GM23248 (cell line): ENCODE results near the gene PRSS36. TPM values are rescaled to one million over a fixed set of nuclear protein-coding genes. Genes with fewer than 3 reads are reported as not detected.

Source experiments
- DNase-seq: peaks from one replicate; pipeline ENCODE4 v3.0.0-alpha.2; 2015
- H2AFZ ChIP-seq: fragments of 200-600 bp; sonication (generic); 2 replicates; pipeline ENCODE4 v1.6.1; 2016; ENCODE audit warnings: antibody characterized with exemption
- H3F3A ChIP-seq: fragments of 200-600 bp; sonication (generic); 2 replicates; pipeline ENCODE4 v1.6.1; 2016; ENCODE audit warnings: mild to moderate bottlenecking, antibody characterized with exemption, mixed run types; ENCODE audit not compliant: insufficient read depth
- H3K27ac ChIP-seq: fragments of 200-600 bp; sonication (generic); 2 replicates; pipeline ENCODE4 v1.5.1; 2016; ENCODE audit warnings: mild to moderate bottlenecking
- H3K27me3 ChIP-seq: fragments of 200-600 bp; sonication (generic); replicated peaks from 2 replicates; pipeline ENCODE4 v1.6.1; 2016; ENCODE audit warnings: mild to moderate bottlenecking; ENCODE audit not compliant: insufficient read depth
- H3K36me3 ChIP-seq: fragments of 200-600 bp; sonication (generic); 2 replicates; pipeline ENCODE4 v1.6.1; 2016; ENCODE audit warnings: low read depth, mild to moderate bottlenecking
- H3K4me1 ChIP-seq: fragments of 200-600 bp; sonication (generic); 2 replicates; pipeline ENCODE4 v1.6.1; 2016; ENCODE audit warnings: mild to moderate bottlenecking; ENCODE audit not compliant: insufficient read depth
- H3K4me2 ChIP-seq: fragments of 200-600 bp; sonication (generic); one replicate; pipeline ENCODE4 v1.6.1; 2016; ENCODE audit warnings: mild to moderate bottlenecking; ENCODE audit not compliant: unreplicated experiment
- H3K4me3 ChIP-seq: fragments of 200-600 bp; sonication (generic); 2 replicates; pipeline ENCODE4 v1.5.1; 2016; ENCODE audit warnings: mild to moderate bottlenecking
- H3K79me2 ChIP-seq: fragments of 200-600 bp; sonication (generic); 2 replicates; pipeline ENCODE4 v1.6.1; 2016; ENCODE audit warnings: mild to moderate bottlenecking; ENCODE audit not compliant: insufficient read depth
- H3K9ac ChIP-seq: fragments of 200-600 bp; sonication (generic); 2 replicates; pipeline ENCODE4 v1.6.1; 2016; ENCODE audit warnings: mild to moderate bottlenecking
- H3K9me2 ChIP-seq: fragments of 200-600 bp; sonication (generic); 2 replicates; pipeline ENCODE4 v1.6.1; 2016; ENCODE audit warnings: mixed run types, mild to moderate bottlenecking, moderate library complexity; ENCODE audit not compliant: insufficient read depth
- H3K9me3 ChIP-seq: fragments of 200-600 bp; sonication (generic); one replicate; pipeline ENCODE4 v1.6.1; 2017; ENCODE audit warnings: low read depth
- H4K20me1 ChIP-seq: fragments of 200-600 bp; sonication (generic); 2 replicates; pipeline ENCODE4 v1.6.0; 2016; ENCODE audit not compliant: insufficient read depth
- EZH2 ChIP-seq: fragments of 200-600 bp; sonication (generic); IDR thresholded peaks from 2 replicates; pipeline ENCODE4 v1.6.1; 2018; ENCODE audit warnings: antibody characterized with exemption, mild to moderate bottlenecking; ENCODE audit not compliant: insufficient read depth, poor library complexity, severe bottlenecking
- EZH2phosphoT487 ChIP-seq: fragments of 200-600 bp; sonication (generic); IDR thresholded peaks from 2 replicates; pipeline ENCODE4 v1.6.1; 2018; ENCODE audit warnings: antibody characterized with exemption, moderate library complexity, mild to moderate bottlenecking, low read depth; ENCODE audit not compliant: insufficient read depth
- WGBS, 2 experiments: methylation state at CpG; one replicate each; pipeline ENCODE4 v1.1.6; 2015 to 2017; ENCODE audit warnings: low lambda C conversion rate in 2 of 2, low coverage in 1 of 2; ENCODE audit errors: missing lambda C conversion rate in 2 of 2; 5-methylcytosine and 5-hydroxymethylcytosine counted together
- in situ Hi-C: fragments of 300-500 bp; cut with MboI; formaldehyde crosslinking; loops from 2 replicates; pipeline ENCODE4 v1.15.0; 2020
- polyA plus RNA-seq: library from polyadenylated mRNA; unstranded; fragments of >200 nt; fragmentation: Nextera tagmentation; extraction: Ambion mirVana; gene quantifications from 2 replicates; pipeline ENCODE4 v1.2.1, GENCODE V29; 2016
- total RNA-seq: library from RNA; depleted of rRNA; stranded (reverse); fragments of >200 nt; shearing (Covaris generic); gene quantifications from 2 replicates; pipeline ENCODE4 v1.2.3, GENCODE V29; 2014

The PRSS36 gene
- total and polyA plus RNA-seq, 2 experiments from 2014 or later = 2.2 TPM; not detected in 1

DNA sequence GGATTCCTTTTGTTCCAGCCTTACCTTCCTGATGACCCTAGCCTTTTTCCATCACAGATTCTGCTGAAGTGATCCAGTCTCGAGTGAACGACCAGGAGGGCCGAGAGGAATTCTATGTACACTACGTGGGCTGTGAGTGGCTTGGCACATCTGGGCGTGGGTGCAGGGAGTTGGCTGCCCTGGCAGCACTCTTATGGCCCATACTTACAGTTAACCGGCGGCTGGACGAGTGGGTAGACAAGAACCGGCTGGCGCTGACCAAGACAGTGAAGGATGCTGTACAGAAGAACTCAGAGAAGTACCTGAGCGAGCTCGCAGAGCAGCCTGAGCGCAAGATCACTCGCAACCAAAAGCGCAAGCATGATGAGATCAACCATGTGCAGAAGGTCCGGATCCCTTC, 29.7 kb downstream of the PRSS36 start:
- no peaks in the 10 kb centered on the region for H4K20me1 ChIP-seq
- H3K36me3 ChIP-seq = peaks cover 30% of the 10 kb centered on the region
- in situ Hi-C loops = no loop called here
- peaks cover 13% of the 10 kb centered on the region for H3K4me1 ChIP-seq
- H3K27ac ChIP-seq = 0 out of 2 replicates have a peak overlapping the region, but pooled peaks have one; percentile 99
- H3K27me3 ChIP-seq = no peaks in the 10 kb centered on the region
- H3F3A ChIP-seq = peaks cover 24% of the 10 kb centered on the region
- WGBS, 2 experiments = 85 to 92% methylated on average over 15 to 16 of the region's 16 CpGs
- no peak overlapping the region for H3K4me2 ChIP-seq
- DNase-seq = no peak
- no peak for TF ChIP-seq EZH2
- no peak for TF ChIP-seq EZH2phosphoT487
- peaks cover 21% of the 10 kb centered on the region for H3K79me2 ChIP-seq
- no peaks in the 10 kb centered on the region for H3K9me3 ChIP-seq
- H2AFZ ChIP-seq = no peak overlapping the region
- H3K4me3 ChIP-seq = no peak overlapping the region
- H3K9me2 ChIP-seq = no peaks in the 10 kb centered on the region
- no peak overlapping the region for H3K9ac ChIP-seq

DNA sequence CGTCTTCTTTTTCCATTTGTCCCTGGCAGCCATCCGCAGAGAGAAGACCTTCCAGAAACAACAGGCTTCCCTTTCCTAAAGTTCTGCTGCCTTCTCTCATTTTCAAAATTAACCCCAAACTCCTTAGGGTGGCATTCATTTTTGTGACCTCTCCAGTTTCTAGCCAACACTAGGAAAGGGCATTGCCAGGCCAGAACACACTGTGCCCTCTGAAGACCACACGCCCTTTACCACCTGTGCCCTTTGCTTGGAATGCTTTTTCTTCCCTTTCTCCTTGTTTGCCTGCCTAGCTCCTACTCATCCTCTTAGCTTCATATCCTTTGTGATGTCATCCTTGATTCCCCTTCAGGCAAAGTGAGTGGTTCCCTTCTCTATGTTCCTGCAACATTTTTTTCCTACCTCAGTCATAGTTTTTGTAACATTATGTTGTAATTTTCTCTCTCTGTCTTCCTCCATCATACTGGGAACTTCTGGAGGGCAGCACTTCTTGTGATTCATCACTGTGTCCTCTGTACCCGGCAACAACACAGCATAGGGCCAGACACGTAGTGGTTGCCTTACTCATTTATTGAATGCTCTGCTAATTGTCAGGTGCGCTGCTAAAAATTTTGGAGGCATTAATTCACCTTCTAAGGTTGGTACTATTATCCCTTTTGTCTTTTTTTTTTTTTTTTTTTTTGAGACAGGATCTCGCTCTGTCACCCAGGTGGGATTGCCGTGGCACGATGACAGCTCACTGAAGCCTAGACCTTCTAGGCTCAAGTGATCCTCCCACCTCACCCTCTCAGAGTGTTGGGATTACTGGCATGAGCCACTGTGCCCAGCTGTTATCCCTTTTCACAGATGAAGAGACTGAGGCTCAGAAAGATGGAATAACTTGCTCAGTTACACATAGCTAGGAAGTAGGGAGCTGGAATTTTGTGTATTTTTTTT, 31.4 kb downstream of the PRSS36 start:
- H3K27me3 ChIP-seq = no peaks in the 10 kb centered on the region
- peak overlapping the region; percentile 94 for H3K9ac ChIP-seq
- peaks cover 22% of the 10 kb centered on the region for H3K36me3 ChIP-seq
- no peak for TF ChIP-seq EZH2phosphoT487
- no peak for TF ChIP-seq EZH2
- peak overlapping the region; percentile 99 for H3K27ac ChIP-seq
- in situ Hi-C loops = no loop called here
- peaks cover 29% of the 10 kb centered on the region for H3F3A ChIP-seq
- 43 to 44% methylated on average over 9 of the region's 9 CpGs for WGBS, 2 experiments
- peak overlapping the region; percentile 39 for H2AFZ ChIP-seq
- H3K4me1 ChIP-seq = peaks cover 13% of the 10 kb centered on the region
- H3K4me3 ChIP-seq = peak overlapping the region; percentile 77
- H3K9me2 ChIP-seq = no peaks in the 10 kb centered on the region
- H3K4me2 ChIP-seq = peak overlapping the region; percentile 93
- H3K79me2 ChIP-seq = peaks cover 21% of the 10 kb centered on the region
- no peaks in the 10 kb centered on the region for H4K20me1 ChIP-seq
- DNase-seq = peak; percentile 94
- H3K9me3 ChIP-seq = no peaks in the 10 kb centered on the region

DNA sequence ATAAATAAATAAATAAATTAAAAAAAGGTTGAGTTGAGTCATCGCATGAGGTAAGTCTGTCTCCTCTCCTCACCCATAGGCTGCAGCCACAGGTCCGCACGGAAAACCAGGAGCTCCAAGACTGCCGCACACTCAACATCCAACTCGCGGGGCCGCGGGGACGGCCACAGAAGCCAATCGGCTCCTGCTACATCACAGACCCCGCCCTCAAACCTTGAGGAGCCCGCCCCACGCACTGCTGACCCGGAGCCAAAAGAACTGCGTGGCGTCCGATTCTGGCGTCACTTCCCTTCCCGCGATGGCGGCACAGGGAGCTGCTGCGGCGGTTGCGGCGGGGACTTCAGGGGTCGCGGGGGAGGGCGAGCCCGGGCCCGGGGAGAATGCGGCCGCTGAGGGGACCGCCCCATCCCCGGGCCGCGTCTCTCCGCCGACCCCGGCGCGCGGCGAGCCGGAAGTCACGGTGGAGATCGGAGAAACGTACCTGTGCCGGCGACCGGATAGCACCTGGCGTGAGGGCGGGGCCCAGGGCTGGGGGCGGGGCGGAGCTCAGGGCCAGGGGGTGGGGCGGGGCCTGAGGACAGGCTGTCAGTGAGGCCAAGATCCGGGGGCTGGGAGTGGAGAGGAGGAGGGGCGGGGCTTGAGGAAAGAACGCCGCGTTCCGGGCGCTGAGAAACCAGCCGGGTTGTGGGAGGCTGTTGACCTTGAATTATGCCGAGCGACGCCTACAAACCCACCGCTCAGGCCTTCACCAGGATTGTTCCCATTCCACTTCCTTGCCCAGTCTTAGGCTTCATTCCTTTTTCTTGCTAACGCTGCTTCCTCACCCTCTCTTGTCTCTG, 32.3 kb downstream of the PRSS36 start, which contains the start of gene KAT8:
TSS of gene KAT8 (plus strand) at position 281 of the 839 bp plus-strand sequence. CDS start at position 299, 18 bp downstream.
- in situ Hi-C loops = no loop called here
- 1% methylated on average over 30 to 64 of the region's 68 CpGs for WGBS, 2 experiments
- Histone ChIP-seq H3K9me2 (no peaks in the 10 kb centered on the region), H3K36me3 (peaks cover 22% of the 10 kb centered on the region), H3K27me3 (no peaks in the 10 kb centered on the region), H3K9me3 (no peaks in the 10 kb centered on the region), H3K4me1 (peaks cover 13% of the 10 kb centered on the region), H3K79me2 (peaks cover 21% of the 10 kb centered on the region), H4K20me1 (no peaks in the 10 kb centered on the region), H3F3A (peaks cover 37% of the 10 kb centered on the region), H3K4me3 (peak within 1 kb of the TSS; percentile 77), H3K9ac (peak within 1 kb of the TSS; percentile 94), H2AFZ (peak within 1 kb of the TSS; percentile 79), H3K27ac (peak within 1 kb of the TSS; percentile 99), H3K4me2 (peak within 1 kb of the TSS; percentile 96)
- DNase-seq = peak; percentile 100
- TF ChIP-seq EZH2 (no peak), EZH2phosphoT487 (no peak)

DNA sequence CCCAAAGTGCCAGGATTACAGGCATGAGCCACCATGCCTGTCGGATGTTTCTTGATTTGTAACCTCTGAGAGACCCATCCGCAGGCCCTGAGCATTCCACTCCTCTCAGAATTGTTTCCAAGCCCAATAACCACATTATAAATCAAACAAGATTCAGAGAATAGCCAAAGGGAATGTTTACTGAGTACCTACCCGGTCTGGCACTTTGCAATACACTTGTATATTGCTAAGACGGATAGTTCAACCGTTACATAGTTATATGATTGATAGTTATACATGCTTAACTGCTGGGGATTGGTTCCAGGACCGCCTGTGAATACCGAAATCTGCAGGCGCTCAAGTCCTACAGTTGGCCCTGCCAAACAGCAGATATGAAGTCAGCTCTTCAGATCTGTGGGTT, 35.4 kb downstream of the PRSS36 start:
- no peak overlapping the region for H3K9ac ChIP-seq
- no peaks in the 10 kb centered on the region for H3K9me3 ChIP-seq
- in situ Hi-C loops = no loop called here
- H3K4me1 ChIP-seq = peaks cover 14% of the 10 kb centered on the region
- H3K9me2 ChIP-seq = no peaks in the 10 kb centered on the region
- H3K4me2 ChIP-seq = no peak overlapping the region
- no peaks in the 10 kb centered on the region for H4K20me1 ChIP-seq
- 44 to 46% methylated on average over 8 of the region's 8 CpGs for WGBS, 2 experiments
- H3K36me3 ChIP-seq = peaks cover 18% of the 10 kb centered on the region; the same call in 1 of the 2 replicates
- H3K27me3 ChIP-seq = no peaks in the 10 kb centered on the region
- H3K27ac ChIP-seq = no peak overlapping the region
- TF ChIP-seq EZH2 (no peak), EZH2phosphoT487 (no peak)
- peaks cover 18% of the 10 kb centered on the region for H3K79me2 ChIP-seq
- no peak overlapping the region for H3K4me3 ChIP-seq
- DNase-seq = no peak
- H2AFZ ChIP-seq = no peak overlapping the region
- peaks cover 30% of the 10 kb centered on the region for H3F3A ChIP-seq
